GM19239 (cell line): Measurements from ENCODE around the gene NDUFB10.

ENCODE experiments used
- DNase-seq: peaks from one replicate; pipeline ENCODE4 v3.0.0; 2011; ENCODE audit warnings: low spot score; ENCODE audit not compliant: insufficient read length
- FAIRE-seq: peaks from 2 replicates; lab custom pipeline; 2011; peaks lifted over from hg19 to GRCh38; lab: Jason Lieb, UNC

NDUFB10 gene

GRCh38 chr16:1982013-1982433 lies 22.7 kb downstream of the NDUFB10 start:
- FAIRE-seq (no peak), DNase-seq (no peak)

GRCh38 chr16:1982991-1983543 lies 23.7 kb downstream of the NDUFB10 start:
- FAIRE-seq (no peak), DNase-seq (no peak)

GRCh38 chr16:1983544-1984346 lies 24.4 kb downstream of the NDUFB10 start, which contains the start of gene GFER:
GFER (plus strand) TSS chr16:1984193; CDS start chr16:1984219, 26 bp downstream.
- peak; percentile 90 for FAIRE-seq
- peak; percentile 97 for DNase-seq

- FAIRE-seq (peak; percentile 53), DNase-seq (no peak)
These were observed 25.2 kb downstream of the NDUFB10 start for GRCh38 chr16:1984347-1985225.

GRCh38 chr16:1985466-1986150 lies 26.3 kb downstream of the NDUFB10 start:
- DNase-seq (no peak), FAIRE-seq (no peak)

GRCh38 chr16:1987198-1987597 lies 27.9 kb downstream of the NDUFB10 start:
- DNase-seq: no peak
- FAIRE-seq: no peak

GRCh38 chr16:1989209-1990100 lies 30.1 kb downstream of the NDUFB10 start, which contains the start of gene SYNGR3:
SYNGR3 (plus strand) TSS chr16:1989970; CDS start chr16:1990103, 133 bp downstream.
- FAIRE-seq: no peak
- DNase-seq: no peak

GRCh38 chr16:1990101-1990350 lies 30.7 kb downstream of the NDUFB10 start:
- no peak for FAIRE-seq
- DNase-seq: no peak

- DNase-seq (no peak), FAIRE-seq (peak; percentile 54)
These were observed 31.2 kb downstream of the NDUFB10 start for GRCh38 chr16:1990351-1991134.

- FAIRE-seq (peak; percentile 93), DNase-seq (peak; percentile 82)
These were observed 31.8 kb downstream of the NDUFB10 start for GRCh38 chr16:1991135-1991551.

GRCh38 chr16:1991588-1991947 lies 32.2 kb downstream of the NDUFB10 start:
- FAIRE-seq (no peak), DNase-seq (no peak)

- peak; percentile 99 for DNase-seq
- FAIRE-seq: peak; percentile 95
These were observed 32.8 kb downstream of the NDUFB10 start for GRCh38 chr16:1991948-1992703.

- FAIRE-seq (no peak), DNase-seq (no peak)
These were observed 33.5 kb downstream of the NDUFB10 start for GRCh38 chr16:1992704-1993317.

GRCh38 chr16:1993731-1994131 lies 34.4 kb downstream of the NDUFB10 start:
- FAIRE-seq (no peak), DNase-seq (no peak)

- FAIRE-seq (no peak), DNase-seq (no peak)
These were observed 38.4 kb downstream of the NDUFB10 start for GRCh38 chr16:1997494-1998359.

GRCh38 chr16:1998360-1998835 lies 39.1 kb downstream of the NDUFB10 start:
- FAIRE-seq: no peak
- no peak for DNase-seq
